RWPE2 (cell line): ENCODE data around the gene LPIN2.

Source experiments
- ATAC-seq: fragments of 200-7000 bp; cut with Tn5 transposase; 3 replicates; pipeline ENCODE4 v1.9.1; 2021; ENCODE audit warnings: low read depth
- DNase-seq: peaks from one replicate; pipeline ENCODE4 v3.0.0-alpha.2; 2020; ENCODE audit warnings: low spot score
- H3K27ac ChIP-seq: fragments of 450-650 bp; 2 replicates; pipeline ENCODE4 v1.5.1; 2017; ENCODE audit warnings: mild to moderate bottlenecking; ENCODE audit not compliant: poor library complexity, severe bottlenecking
- H3K27me3 ChIP-seq: fragments of 250-450 bp; sonication (Bioruptor Pico); 2 replicates; pipeline ENCODE4 v1.5.1; 2021; ENCODE audit warnings: mild to moderate bottlenecking, moderate library complexity; ENCODE audit not compliant: insufficient read depth, poor library complexity, severe bottlenecking
- H3K36me3 ChIP-seq: fragments of 250-450 bp; sonication (Bioruptor Pico); 2 replicates; pipeline ENCODE4 v1.5.1; 2020; ENCODE audit warnings: low read depth, mild to moderate bottlenecking, moderate library complexity
- H3K4me1 ChIP-seq: fragments of 250-450 bp; sonication (Bioruptor Pico); 2 replicates; pipeline ENCODE4 v1.5.1; 2021; ENCODE audit warnings: mild to moderate bottlenecking, moderate library complexity; ENCODE audit not compliant: insufficient read depth, poor library complexity, severe bottlenecking
- H3K4me3 ChIP-seq: fragments of 250-450 bp; sonication (Bioruptor Pico); 2 replicates; pipeline ENCODE4 v1.5.1; 2021; ENCODE audit warnings: mild to moderate bottlenecking, moderate library complexity; ENCODE audit not compliant: severe bottlenecking
- H3K9me3 ChIP-seq: fragments of 250-450 bp; sonication (Bioruptor Pico); 2 replicates; pipeline ENCODE4 v1.5.1; 2021; ENCODE audit warnings: mild to moderate bottlenecking, moderate library complexity; ENCODE audit not compliant: severe bottlenecking
- TF ChIP-seq, protein P1 (sequence below): fragments of 450-650 bp; IDR thresholded peaks from one replicate; pipeline ENCODE4 v1.5.1; 2017; ENCODE audit warnings: mild to moderate bottlenecking, moderate library complexity; ENCODE audit not compliant: poor library complexity, severe bottlenecking

LPIN2 gene

DNA sequence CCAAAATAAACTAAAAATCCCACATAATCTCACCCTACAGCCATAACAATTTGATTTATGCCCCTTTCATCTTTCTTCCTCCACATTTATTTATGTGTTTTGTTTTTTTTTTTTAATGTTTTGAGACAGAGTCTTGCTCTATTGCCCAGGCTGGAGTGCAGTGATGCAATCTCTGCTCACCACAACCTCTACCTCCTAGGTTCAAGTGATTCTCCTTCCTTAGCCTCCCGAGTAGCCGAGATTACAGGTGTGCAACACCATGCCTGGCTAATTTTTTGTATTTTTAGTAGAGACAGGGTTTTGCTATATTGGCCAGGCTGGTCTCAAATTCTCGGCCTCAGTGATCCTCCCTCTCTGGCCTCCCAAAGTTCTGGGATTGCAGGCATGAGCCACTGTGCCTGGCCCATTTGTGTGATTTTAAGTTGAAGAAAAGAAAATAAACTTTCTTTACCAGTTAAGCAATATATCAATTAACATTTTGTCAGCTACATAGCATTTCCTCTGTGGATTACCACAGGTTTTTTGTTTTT, 35.9 kb upstream of the LPIN2 start:
- Histone ChIP-seq H3K9me3 (no peaks in the 10 kb centered on the region), H3K27me3 (no peaks in the 10 kb centered on the region), H3K4me1 (peaks cover 9% of the 10 kb centered on the region), H3K4me3 (no peak overlapping the region), H3K36me3 (no peaks in the 10 kb centered on the region), H3K27ac (no peak overlapping the region)
- ATAC-seq (no peak), DNase-seq (no peak)
- TF ChIP-seq, protein P1, sequence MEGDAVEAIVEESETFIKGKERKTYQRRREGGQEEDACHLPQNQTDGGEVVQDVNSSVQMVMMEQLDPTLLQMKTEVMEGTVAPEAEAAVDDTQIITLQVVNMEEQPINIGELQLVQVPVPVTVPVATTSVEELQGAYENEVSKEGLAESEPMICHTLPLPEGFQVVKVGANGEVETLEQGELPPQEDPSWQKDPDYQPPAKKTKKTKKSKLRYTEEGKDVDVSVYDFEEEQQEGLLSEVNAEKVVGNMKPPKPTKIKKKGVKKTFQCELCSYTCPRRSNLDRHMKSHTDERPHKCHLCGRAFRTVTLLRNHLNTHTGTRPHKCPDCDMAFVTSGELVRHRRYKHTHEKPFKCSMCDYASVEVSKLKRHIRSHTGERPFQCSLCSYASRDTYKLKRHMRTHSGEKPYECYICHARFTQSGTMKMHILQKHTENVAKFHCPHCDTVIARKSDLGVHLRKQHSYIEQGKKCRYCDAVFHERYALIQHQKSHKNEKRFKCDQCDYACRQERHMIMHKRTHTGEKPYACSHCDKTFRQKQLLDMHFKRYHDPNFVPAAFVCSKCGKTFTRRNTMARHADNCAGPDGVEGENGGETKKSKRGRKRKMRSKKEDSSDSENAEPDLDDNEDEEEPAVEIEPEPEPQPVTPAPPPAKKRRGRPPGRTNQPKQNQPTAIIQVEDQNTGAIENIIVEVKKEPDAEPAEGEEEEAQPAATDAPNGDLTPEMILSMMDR, result no peak

DNA sequence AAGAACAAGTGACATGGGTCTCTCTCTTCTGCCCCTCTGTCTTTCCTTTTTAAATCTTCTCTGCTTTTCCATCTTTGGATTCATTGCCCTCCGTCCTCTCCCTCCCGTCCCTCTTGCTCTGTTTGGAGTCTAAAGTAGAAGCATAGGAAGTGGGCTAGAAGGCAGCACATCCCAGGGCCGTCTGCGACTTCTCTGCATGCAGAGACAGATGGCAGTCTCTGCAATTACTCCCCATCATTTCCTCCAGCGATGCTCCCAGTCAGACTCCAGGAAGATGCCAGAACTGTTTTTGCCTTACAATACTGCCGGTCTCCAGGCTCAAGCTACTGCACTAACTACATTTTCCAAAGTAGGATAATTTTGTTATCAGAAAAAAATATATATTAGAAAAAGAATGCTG, 35.2 kb upstream of the LPIN2 start:
- peaks cover 9% of the 10 kb centered on the region for H3K4me1 ChIP-seq
- ATAC-seq (no peak), DNase-seq (no peak)
- no peaks in the 10 kb centered on the region for H3K9me3 ChIP-seq
- H3K4me3 ChIP-seq, result no peak overlapping the region
- no peak overlapping the region for H3K27ac ChIP-seq
- no peaks in the 10 kb centered on the region for H3K36me3 ChIP-seq
- TF ChIP-seq, protein P1, result no peak
- no peaks in the 10 kb centered on the region for H3K27me3 ChIP-seq

DNA sequence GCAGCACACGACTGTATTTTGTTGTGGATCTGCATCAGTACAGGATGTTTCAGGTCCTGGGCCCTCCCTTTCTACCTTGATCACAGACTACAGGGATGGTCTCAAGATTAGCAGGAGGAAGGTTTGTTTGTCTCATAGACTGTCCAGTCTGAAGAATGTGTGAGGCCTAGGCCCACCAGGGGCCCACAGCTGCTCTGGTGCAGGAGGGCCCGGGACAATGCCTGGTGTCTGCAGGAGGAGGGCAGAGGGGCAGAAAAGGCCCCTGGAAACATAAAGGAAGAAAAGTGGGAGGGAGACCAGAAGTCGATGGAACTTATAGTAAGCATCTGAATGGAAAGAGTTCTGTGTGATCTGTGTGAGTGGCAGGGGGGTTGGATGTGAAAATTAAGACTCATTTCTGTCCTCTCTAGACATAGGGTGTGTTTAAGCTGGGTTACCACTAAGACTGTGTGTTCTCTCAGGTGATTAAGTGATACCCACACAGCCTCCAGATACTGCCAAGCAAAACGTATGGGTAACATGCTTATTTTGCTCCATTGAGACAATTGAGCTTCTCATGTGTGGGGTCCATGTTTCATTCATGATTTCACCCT, 33.4 kb upstream of the LPIN2 start:
- ATAC-seq (no peak), DNase-seq (no peak)

DNA sequence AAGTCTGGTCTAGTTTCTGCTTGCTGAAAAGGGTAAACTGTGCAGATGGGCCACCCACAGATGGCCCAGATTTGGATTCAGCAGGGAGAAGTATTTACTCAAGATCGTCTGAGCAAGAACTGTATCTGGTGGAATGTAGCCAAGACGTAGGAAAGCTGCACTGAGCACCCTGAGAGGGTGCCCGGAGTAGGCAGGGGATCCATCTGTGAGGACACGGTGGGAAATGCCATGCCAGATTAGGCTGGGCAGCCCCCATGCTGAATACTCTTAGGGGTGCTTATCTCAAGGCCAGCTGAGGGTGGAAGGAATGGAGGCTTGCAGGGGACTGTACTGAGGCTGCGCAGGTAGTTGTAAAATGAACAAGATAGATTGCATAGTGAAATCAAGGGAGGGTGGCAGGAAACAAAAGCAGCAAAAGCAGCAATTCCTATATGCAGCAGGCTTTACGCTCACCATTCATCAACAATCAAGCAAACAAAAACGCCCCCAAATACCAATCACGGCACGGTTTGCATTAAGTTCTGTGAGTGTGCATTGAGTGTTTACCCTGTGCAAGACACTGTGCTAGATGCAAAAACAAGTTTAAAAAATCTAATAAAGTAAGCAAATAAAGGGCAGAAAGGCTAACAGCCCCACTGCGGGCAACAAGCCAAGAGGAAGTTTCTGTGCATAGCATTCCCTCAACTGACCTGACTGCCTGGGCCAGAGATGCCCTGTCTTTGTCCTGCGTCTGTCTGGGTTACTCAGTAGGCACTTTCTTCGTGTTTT, 32.2 kb upstream of the LPIN2 start:
- TF ChIP-seq, protein P1, result no peak
- Histone ChIP-seq H3K4me1 (peaks cover 9% of the 10 kb centered on the region), H3K27me3 (no peaks in the 10 kb centered on the region), H3K4me3 (no peak overlapping the region), H3K27ac (no peak overlapping the region), H3K9me3 (no peaks in the 10 kb centered on the region), H3K36me3 (no peaks in the 10 kb centered on the region)
- no peak for DNase-seq
- ATAC-seq, result peak; percentile 36; the same call in 2 of the 3 replicates

More for the DNA sequence above, 33.4 kb upstream of the LPIN2 start:
- Histone ChIP-seq H3K27ac (no peak overlapping the region), H3K27me3 (no peaks in the 10 kb centered on the region), H3K4me1 (peaks cover 9% of the 10 kb centered on the region), H3K4me3 (no peak overlapping the region), H3K36me3 (no peaks in the 10 kb centered on the region), H3K9me3 (no peaks in the 10 kb centered on the region)
- TF ChIP-seq, protein P1, result no peak

DNA sequence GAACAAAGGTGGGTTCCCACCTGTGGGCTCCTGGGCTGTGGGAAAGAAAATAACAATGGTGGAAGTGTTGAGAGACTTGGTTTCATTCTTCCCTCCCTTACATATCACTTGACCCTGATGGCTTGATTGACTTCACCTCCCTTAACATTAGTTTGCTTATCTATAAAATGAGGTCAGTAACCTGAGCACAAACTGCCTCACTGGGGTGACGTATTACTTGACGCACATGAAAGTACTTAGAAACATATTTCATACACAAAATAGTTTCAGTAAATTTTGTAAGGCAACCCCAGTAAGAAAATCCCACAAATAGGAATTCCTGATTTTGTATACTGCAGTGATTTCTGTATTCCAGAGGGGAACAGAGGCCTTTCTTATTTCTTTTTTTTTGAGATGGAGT, 29.4 kb upstream of the LPIN2 start:
- H3K9me3 ChIP-seq, result no peaks in the 10 kb centered on the region

More for the DNA sequence above, 29.4 kb upstream of the LPIN2 start:
- no peaks in the 10 kb centered on the region for H3K36me3 ChIP-seq
- no peaks in the 10 kb centered on the region for H3K27me3 ChIP-seq
- ATAC-seq (no peak), DNase-seq (no peak)
- H3K4me1 ChIP-seq, result peaks cover 12% of the 10 kb centered on the region
- no peak overlapping the region for H3K4me3 ChIP-seq
- TF ChIP-seq, protein P1, result no peak
- H3K27ac ChIP-seq, result no peak overlapping the region
